Stomach (tissue), 9 donors: ENCODE measurements around the gene MRPS6. TPM values are rescaled to one million over a fixed set of nuclear protein-coding genes. Genes with fewer than 3 reads are reported as not detected.

Source experiments
- DNase-seq, 2 donors: peaks; one replicate each; pipeline versions ENCODE4 v3.0.0 to v3.0.0-alpha.2; 2013 to 2019
- H3K27ac ChIP-seq, 5 donors: fragments of 200-600 bp in 4 of 5; sonication (generic) in 4 of 5; one replicate each; pipeline ENCODE4 v1.5.1; 2013 to 2019; ENCODE audit warnings: mild to moderate bottlenecking in 1 of 5, moderate library complexity in 1 of 5
- H3K27me3 ChIP-seq, 3 donors: fragments of 200-600 bp; sonication (generic); one replicate each; pipeline ENCODE4 v1.5.1; 2017 to 2019; ENCODE audit warnings: mixed run types in 1 of 3
- H3K36me3 ChIP-seq, 4 donors: fragments of 200-600 bp; sonication (generic); 1 replicate in 3 of 4; 2 replicates in 1 of 4; pipeline ENCODE4 v1.5.1; 2016 to 2019
- H3K4me1 ChIP-seq, 4 donors: fragments of 200-600 bp; sonication (generic); one replicate each; pipeline ENCODE4 v1.5.1; 2016 to 2019
- H3K4me3 ChIP-seq, 4 donors: fragments of 200-600 bp; sonication (generic) in 3 of 4; one replicate each; pipeline ENCODE4 v1.5.1; 2016 to 2019; ENCODE audit warnings: mild to moderate bottlenecking in 1 of 4
- H3K9me3 ChIP-seq, 4 donors: fragments of 200-600 bp; sonication (generic); one replicate each; pipeline ENCODE4 v1.5.1; 2016 to 2019
- EP300 ChIP-seq: sonication (generic); formaldehyde crosslinking; IDR thresholded peaks from one replicate; pipeline ENCODE4 v1.6.1; 2017; ENCODE audit warnings: antibody characterized with exemption
- POLR2A ChIP-seq, 4 donors: fragments of 450-650 bp; IDR thresholded peaks; one replicate each; pipeline ENCODE4 v1.6.1; 2016; ENCODE audit warnings: antibody characterized with exemption in 4 of 4, control low read depth in 2 of 4, mild to moderate bottlenecking in 1 of 4, moderate library complexity in 1 of 4
- POLR2AphosphoS5 ChIP-seq, 3 donors: sonication (generic); formaldehyde crosslinking; IDR thresholded peaks; one replicate each; pipeline ENCODE4 v1.6.1; 2016; ENCODE audit warnings: antibody characterized with exemption in 3 of 3
- WGBS, 5 donors: extraction: QIAGEN DNeasy Blood & Tissue Kit in 3 of 5; methylation state at CpG; one replicate each; pipeline versions ENCODE4 v1.1.5 to v1.1.7; 2013 to 2018; 5-methylcytosine and 5-hydroxymethylcytosine counted together
- intact Hi-C: fragments of 100-400 bp; cut with DNase I; formaldehyde crosslinking; loops from one replicate; pipeline ENCODE4 v1.15.1; 2023; ENCODE audit warnings: low total_unique reads
- polyA plus RNA-seq, 3 donors: library from polyadenylated mRNA; stranded (reverse); fragments of 200-250 nt; gene quantifications; one replicate each; pipeline ENCODE4 v1.2.3, GENCODE V29; 2013
- total RNA-seq, 5 donors: library from RNA; depleted of rRNA; stranded (reverse); fragments of >200 nt; gene quantifications; one replicate each; pipeline versions ENCODE4 v1.1.0 to v1.2.3, GENCODE V29; 2014 to 2016
- TF ChIP-seq, protein P1 (sequence below), 7 experiments: fragments of 450-650 bp in 4 of 7; fragments of 200-600 bp in 3 of 7; sonication (generic) in 3 of 7; IDR thresholded peaks; one replicate each; pipeline ENCODE4 v1.5.1; 2016 to 2019; ENCODE audit warnings: antibody characterized with exemption in 7 of 7, control low read depth in 2 of 7, mild to moderate bottlenecking in 1 of 7
- donor health status: healthy with polysubstance abuse.
- donor health status: Bipolar disorder and iron deficiency.
- donor health status: healthy.

Gene MRPS6
- total and polyA plus RNA-seq, 8 donors, result 21.3 to 219 (median 51.3) TPM

DNA sequence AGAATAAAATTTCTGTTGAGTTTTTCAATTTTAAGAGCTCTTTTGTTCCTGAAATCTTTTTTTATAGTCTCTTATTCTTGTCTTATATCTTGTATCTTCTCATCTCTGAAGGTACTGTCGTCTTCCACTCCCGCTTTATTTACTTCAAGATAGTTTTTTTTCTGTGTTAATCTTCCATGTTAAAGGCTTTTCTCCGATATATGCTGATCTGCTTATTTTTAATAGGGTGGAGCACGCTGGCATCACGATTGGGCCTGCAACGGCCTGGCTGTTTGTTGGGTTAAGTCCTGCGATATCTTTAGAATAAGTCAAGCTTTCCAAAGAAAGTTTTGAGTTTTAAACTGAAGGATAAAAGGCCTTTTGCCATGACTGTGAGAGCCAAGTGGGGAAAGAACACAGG lies 35.7 kb downstream of the MRPS6 start:
- WGBS, 5 donors, result 86 to 96% (median 90%) methylated on average over 7 of the region's 7 CpGs
- Histone ChIP-seq H3K9me3 (no peaks in the 10 kb centered on the region), H3K4me1 (peaks cover 3 to 80% (median 12%) of the 10 kb centered on the region in 4 donors), H3K27me3 (no peaks in the 10 kb centered on the region), H3K27ac (peak overlapping the region in 1 of 5 donors; percentile 6), H3K4me3 (no peak overlapping the region), H3K36me3 (no peaks in the 10 kb centered on the region)
- intact Hi-C loops, result no loop called here
- no peak for DNase-seq
- TF ChIP-seq POLR2A (IDR thresholded peaks at IDR 0.05) (no peak), POLR2AphosphoS5 (IDR thresholded peaks at IDR 0.05) (no peak), EP300 (no peak)
- TF ChIP-seq, protein P1, sequence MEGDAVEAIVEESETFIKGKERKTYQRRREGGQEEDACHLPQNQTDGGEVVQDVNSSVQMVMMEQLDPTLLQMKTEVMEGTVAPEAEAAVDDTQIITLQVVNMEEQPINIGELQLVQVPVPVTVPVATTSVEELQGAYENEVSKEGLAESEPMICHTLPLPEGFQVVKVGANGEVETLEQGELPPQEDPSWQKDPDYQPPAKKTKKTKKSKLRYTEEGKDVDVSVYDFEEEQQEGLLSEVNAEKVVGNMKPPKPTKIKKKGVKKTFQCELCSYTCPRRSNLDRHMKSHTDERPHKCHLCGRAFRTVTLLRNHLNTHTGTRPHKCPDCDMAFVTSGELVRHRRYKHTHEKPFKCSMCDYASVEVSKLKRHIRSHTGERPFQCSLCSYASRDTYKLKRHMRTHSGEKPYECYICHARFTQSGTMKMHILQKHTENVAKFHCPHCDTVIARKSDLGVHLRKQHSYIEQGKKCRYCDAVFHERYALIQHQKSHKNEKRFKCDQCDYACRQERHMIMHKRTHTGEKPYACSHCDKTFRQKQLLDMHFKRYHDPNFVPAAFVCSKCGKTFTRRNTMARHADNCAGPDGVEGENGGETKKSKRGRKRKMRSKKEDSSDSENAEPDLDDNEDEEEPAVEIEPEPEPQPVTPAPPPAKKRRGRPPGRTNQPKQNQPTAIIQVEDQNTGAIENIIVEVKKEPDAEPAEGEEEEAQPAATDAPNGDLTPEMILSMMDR (IDR thresholded peaks at IDR 0.05), result no peak

DNA sequence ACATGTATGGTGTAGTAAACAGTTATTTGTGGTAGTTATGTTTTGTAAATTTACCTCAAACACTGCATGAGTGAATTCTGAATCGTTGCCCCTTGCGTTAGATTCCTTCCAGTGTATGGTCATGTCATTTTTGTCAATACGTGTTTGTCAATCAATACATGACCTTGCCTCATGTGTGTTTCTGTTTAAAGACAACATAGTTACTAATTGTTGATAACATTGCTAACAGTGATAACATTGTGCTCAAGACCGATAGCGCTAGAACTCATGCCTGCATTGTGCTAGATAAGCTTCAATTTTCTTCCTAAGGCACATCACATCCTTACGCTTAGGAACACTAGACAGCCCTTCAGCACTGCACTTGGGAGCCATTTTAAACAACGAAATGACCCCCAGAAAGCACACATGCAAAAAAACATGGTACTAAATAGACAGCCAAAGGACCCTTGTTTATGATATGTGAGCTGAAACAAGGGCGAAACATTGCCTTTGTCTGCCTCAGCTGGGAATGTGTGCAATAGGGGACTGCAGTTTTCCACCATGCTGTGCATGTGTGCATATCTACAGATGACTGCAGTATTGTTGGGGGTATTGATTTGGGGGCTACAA lies 37.3 kb downstream of the MRPS6 start:
- H3K4me1 ChIP-seq, result peaks cover 0 to 76% (median 11%) of the 10 kb centered on the region in 4 donors
- TF ChIP-seq, protein P1 (IDR thresholded peaks at IDR 0.05), result no peak
- TF ChIP-seq POLR2AphosphoS5 (IDR thresholded peaks at IDR 0.05), result peak in 1 of 3 donors; percentile 11
- H3K4me3 ChIP-seq, result no peak overlapping the region
- no peaks in the 10 kb centered on the region for H3K9me3 ChIP-seq
- H3K36me3 ChIP-seq, result no peaks in the 10 kb centered on the region
- H3K27me3 ChIP-seq, result no peaks in the 10 kb centered on the region
- 46 to 77% (median 67%) methylated on average over 8 of the region's 8 CpGs for WGBS, 5 donors
- DNase-seq, result no peak
- peak overlapping the region in 1 of 5 donors; percentile 23 for H3K27ac ChIP-seq
- intact Hi-C loops, result no loop called here

- Histone ChIP-seq H3K4me1 (peaks cover 0 to 60% (median 11%) of the 10 kb centered on the region in 4 donors), H3K27ac (no peak overlapping the region), H3K9me3 (no peaks in the 10 kb centered on the region), H3K4me3 (no peak overlapping the region), H3K27me3 (no peaks in the 10 kb centered on the region), H3K36me3 (no peaks in the 10 kb centered on the region)
- DNase-seq, result no peak
- intact Hi-C loops, result no loop called here
- 89 to 98% (median 94%) methylated on average over 6 of the region's 6 CpGs for WGBS, 5 donors
- TF ChIP-seq POLR2A (IDR thresholded peaks at IDR 0.05), result no peak
- TF ChIP-seq EP300, result no peak
- no peak for TF ChIP-seq POLR2AphosphoS5 (IDR thresholded peaks at IDR 0.05)
- TF ChIP-seq, protein P1 (IDR thresholded peaks at IDR 0.05), result no peak
Measured at GRCh38 chr21:34112316-34113033, 39.1 kb downstream of the MRPS6 start.

DNA sequence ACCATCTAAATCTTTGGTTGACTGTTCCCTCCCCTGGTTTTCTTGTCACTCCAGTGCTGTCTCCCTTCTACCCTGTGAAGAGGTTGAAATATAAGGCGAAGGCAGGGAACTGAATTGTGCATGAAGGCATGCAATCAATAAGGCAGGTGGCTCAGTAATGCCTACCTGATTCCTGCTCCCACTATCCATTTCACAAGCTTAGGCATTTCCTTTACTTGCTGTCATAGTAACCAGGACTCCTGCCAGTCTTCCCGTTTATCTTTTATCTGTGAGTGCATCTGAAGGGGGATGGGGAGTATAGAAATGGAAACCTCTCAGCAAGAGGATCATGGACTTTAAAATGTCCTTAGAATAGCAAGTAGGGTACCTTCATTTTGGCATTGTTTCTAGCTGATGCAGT lies 40.5 kb downstream of the MRPS6 start:
- WGBS, 5 donors, result 32 to 58% (median 56%) methylated on average over 2 of the region's 2 CpGs
- H3K4me1 ChIP-seq, result peaks cover 0 to 49% (median 11%) of the 10 kb centered on the region in 4 donors
- no peaks in the 10 kb centered on the region for H3K9me3 ChIP-seq
- no peak for DNase-seq
- H3K27ac ChIP-seq, result no peak overlapping the region
- no peaks in the 10 kb centered on the region for H3K36me3 ChIP-seq
- H3K27me3 ChIP-seq, result no peaks in the 10 kb centered on the region
- intact Hi-C loops, result no loop called here
- no peak for TF ChIP-seq EP300
- no peak for TF ChIP-seq POLR2A (IDR thresholded peaks at IDR 0.05)
- TF ChIP-seq, protein P1 (IDR thresholded peaks at IDR 0.05), result no peak
- no peak for TF ChIP-seq POLR2AphosphoS5 (IDR thresholded peaks at IDR 0.05)
- H3K4me3 ChIP-seq, result no peak overlapping the region
